ENCODE measurements around the gene SCP2D1.
"Not testable (repeated sequence)": the region's sequence is repeated elsewhere in the genome, so short reads cannot be mapped to it uniquely, and the experiment has no call there.

The SCP2D1 gene

GRCh38 chr20:18781509-18781908 lies 32.1 kb upstream of the SCP2D1 start:
- no peak for DNase-seq (ENCODE audit: low spot score)
- TF ChIP-seq CTCF (IDR thresholded peaks at IDR 0.05; ENCODE audit: extremely low read depth, missing control alignments): no peak

- TF ChIP-seq CTCF (IDR thresholded peaks at IDR 0.05; ENCODE audit: extremely low read depth, missing control alignments): no peak
- no peak for DNase-seq (ENCODE audit: low spot score)
Observed at GRCh38 chr20:18783385-18783959, 30.1 kb upstream of the SCP2D1 start.

- DNase-seq (ENCODE audit: low spot score): not testable (repeated sequence)
Observed at GRCh38 chr20:18787046-18787445, 26.5 kb upstream of the SCP2D1 start.

- DNase-seq (ENCODE audit: low spot score): no peak
- no peak for TF ChIP-seq CTCF (IDR thresholded peaks at IDR 0.05; ENCODE audit: extremely low read depth, missing control alignments)
Observed at GRCh38 chr20:18788021-18788420, 25.6 kb upstream of the SCP2D1 start.

- DNase-seq (ENCODE audit: low spot score): no peak
- TF ChIP-seq CTCF (IDR thresholded peaks at IDR 0.05; ENCODE audit: extremely low read depth, missing control alignments): no peak
Observed at GRCh38 chr20:18790787-18791186, 22.8 kb upstream of the SCP2D1 start.

- peak; percentile 85 for DNase-seq (ENCODE audit: low spot score)
- TF ChIP-seq CTCF (IDR thresholded peaks at IDR 0.05; ENCODE audit: extremely low read depth, missing control alignments): peak; percentile 11
Observed at GRCh38 chr20:18793625-18794427, 19.8 kb upstream of the SCP2D1 start.

- TF ChIP-seq CTCF (IDR thresholded peaks at IDR 0.05; ENCODE audit: extremely low read depth, missing control alignments): no peak
- DNase-seq (ENCODE audit: low spot score): no peak
Observed at GRCh38 chr20:18794428-18794787, 19.2 kb upstream of the SCP2D1 start.

- no peak for DNase-seq (ENCODE audit: low spot score)
- no peak for TF ChIP-seq CTCF (IDR thresholded peaks at IDR 0.05; ENCODE audit: extremely low read depth, missing control alignments)
Observed at GRCh38 chr20:18795366-18795765, 18.2 kb upstream of the SCP2D1 start.

All from GM20000 (cell line).